ENCODE data around the gene ASIC4. TPM values are rescaled to one million over a fixed set of nuclear protein-coding genes. Genes with fewer than 3 reads are reported as not detected.
A peak's percentile ranks its signal among the peaks of the same experiment; 100 is the strongest.

The ASIC4 gene
- total and polyA plus RNA-seq, 2 of the 13 experiments (the other 11 are each of a cell fraction or from before 2014, with no cell fraction given), result 0.03 TPM; not detected in 1

DNA sequence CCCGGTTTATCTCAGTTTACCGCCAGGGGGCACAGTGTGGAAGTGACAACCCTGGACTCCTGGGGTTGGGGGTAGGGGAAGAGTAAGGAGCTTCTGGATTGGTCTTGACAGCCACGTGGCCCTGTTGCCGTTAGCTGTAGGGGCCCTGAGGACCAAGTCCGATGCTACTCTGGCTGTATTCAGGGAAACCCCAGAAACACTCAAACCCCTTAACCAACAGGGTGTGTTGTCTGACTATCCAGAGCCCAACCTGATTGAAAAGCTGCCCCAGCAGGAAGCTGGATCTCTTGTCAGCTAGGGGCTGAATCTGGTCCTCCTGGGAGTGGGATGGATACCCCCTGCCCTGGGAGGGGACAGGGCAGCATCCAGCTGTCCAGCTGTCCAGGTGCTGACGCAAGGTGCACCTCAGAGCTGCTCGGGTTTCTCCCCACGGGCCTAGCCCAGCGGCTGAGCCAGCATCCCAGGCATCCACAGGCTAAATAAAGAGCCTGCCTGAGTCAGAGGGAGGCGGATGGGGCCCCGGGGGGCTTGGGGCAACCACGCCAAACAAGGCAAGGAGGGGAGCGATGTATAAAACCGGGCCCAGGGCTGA, 18.7 kb upstream of the ASIC4 start (continued):
- no peak for TF ChIP-seq ZNF30 (CRISPR knock-in tag; IDR thresholded peaks at IDR 0.05)
- TF ChIP-seq YEATS2 (CRISPR knock-in tag; IDR thresholded peaks at IDR 0.05; ENCODE audit: borderline replicate concordance), result no peak
- no peak for TF ChIP-seq SRSF4 (IDR thresholded peaks at IDR 0.05; ENCODE audit: low read depth, low read length, poor library complexity, severe bottlenecking)
- no peak for TF ChIP-seq JUND (CRISPR knock-in tag; IDR thresholded peaks at IDR 0.05)
- peak; percentile 66 for TF ChIP-seq FOXK2 (IDR thresholded peaks at IDR 0.05)
- no peak for TF ChIP-seq ZFAT (CRISPR knock-in tag; conservative IDR thresholded peaks at IDR 0.05)
- TF ChIP-seq ZBTB40 (IDR thresholded peaks at IDR 0.05), result no peak
- TF ChIP-seq ZBTB40 (CRISPR knock-in tag; IDR thresholded peaks at IDR 0.05), result no peak
- TF ChIP-seq, protein P1, sequence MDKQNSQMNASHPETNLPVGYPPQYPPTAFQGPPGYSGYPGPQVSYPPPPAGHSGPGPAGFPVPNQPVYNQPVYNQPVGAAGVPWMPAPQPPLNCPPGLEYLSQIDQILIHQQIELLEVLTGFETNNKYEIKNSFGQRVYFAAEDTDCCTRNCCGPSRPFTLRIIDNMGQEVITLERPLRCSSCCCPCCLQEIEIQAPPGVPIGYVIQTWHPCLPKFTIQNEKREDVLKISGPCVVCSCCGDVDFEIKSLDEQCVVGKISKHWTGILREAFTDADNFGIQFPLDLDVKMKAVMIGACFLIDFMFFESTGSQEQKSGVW (CRISPR knock-in tag; IDR thresholded peaks at IDR 0.05; ENCODE audit: borderline replicate concordance), result no peak
- TF ChIP-seq DMAP1 (CRISPR knock-in tag; IDR thresholded peaks at IDR 0.05), result no peak
- TF ChIP-seq, protein P2, sequence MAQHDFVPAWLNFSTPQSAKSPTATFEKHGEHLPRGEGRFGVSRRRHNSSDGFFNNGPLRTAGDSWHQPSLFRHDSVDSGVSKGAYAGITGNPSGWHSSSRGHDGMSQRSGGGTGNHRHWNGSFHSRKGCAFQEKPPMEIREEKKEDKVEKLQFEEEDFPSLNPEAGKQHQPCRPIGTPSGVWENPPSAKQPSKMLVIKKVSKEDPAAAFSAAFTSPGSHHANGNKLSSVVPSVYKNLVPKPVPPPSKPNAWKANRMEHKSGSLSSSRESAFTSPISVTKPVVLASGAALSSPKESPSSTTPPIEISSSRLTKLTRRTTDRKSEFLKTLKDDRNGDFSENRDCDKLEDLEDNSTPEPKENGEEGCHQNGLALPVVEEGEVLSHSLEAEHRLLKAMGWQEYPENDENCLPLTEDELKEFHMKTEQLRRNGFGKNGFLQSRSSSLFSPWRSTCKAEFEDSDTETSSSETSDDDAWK (CRISPR knock-in tag; IDR thresholded peaks at IDR 0.05), result no peak
- TF ChIP-seq U2AF2 (IDR thresholded peaks at IDR 0.05; ENCODE audit: low read depth, low read length), result no peak
- TF ChIP-seq, protein P3, sequence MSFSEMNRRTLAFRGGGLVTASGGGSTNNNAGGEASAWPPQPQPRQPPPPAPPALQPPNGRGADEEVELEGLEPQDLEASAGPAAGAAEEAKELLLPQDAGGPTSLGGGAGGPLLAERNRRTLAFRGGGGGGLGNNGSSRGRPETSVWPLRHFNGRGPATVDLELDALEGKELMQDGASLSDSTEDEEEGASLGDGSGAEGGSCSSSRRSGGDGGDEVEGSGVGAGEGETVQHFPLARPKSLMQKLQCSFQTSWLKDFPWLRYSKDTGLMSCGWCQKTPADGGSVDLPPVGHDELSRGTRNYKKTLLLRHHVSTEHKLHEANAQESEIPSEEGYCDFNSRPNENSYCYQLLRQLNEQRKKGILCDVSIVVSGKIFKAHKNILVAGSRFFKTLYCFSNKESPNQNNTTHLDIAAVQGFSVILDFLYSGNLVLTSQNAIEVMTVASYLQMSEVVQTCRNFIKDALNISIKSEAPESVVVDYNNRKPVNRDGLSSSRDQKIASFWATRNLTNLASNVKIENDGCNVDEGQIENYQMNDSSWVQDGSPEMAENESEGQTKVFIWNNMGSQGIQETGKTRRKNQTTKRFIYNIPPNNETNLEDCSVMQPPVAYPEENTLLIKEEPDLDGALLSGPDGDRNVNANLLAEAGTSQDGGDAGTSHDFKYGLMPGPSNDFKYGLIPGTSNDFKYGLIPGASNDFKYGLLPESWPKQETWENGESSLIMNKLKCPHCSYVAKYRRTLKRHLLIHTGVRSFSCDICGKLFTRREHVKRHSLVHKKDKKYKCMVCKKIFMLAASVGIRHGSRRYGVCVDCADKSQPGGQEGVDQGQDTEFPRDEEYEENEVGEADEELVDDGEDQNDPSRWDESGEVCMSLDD (CRISPR knock-in tag; IDR thresholded peaks at IDR 0.05; ENCODE audit: borderline replicate concordance), result no peak
- TF ChIP-seq ZNF589 (CRISPR knock-in tag; conservative IDR thresholded peaks at IDR 0.05), result no peak
- no peak for TF ChIP-seq HMGA1 (CRISPR knock-in tag; conservative IDR thresholded peaks at IDR 0.05)
- TF ChIP-seq ZNF547 (CRISPR knock-in tag; IDR thresholded peaks at IDR 0.05), result no peak
- no peak for TF ChIP-seq ZFP1 (CRISPR knock-in tag; IDR thresholded peaks at IDR 0.05)
- TF ChIP-seq ZNF317 (CRISPR knock-in tag; IDR thresholded peaks at IDR 0.05), result no peak

Data from HepG2 (cell line).